ENCODE data around the gene ZFYVE19. TPM values are rescaled to one million over a fixed set of nuclear protein-coding genes. Genes with fewer than 3 reads are reported as not detected.

ZFYVE19 gene
- total and polyA plus RNA-seq, 2 of the 13 experiments (the other 11 are each of a cell fraction or from before 2014, with no cell fraction given) = 23.3 to 44.0 TPM

- TF ChIP-seq ZFAT (CRISPR knock-in tag; conservative IDR thresholded peaks at IDR 0.05) (no peak), ZBTB4 (CRISPR knock-in tag; IDR thresholded peaks at IDR 0.05; ENCODE audit: borderline replicate concordance) (no peak), GABPB1 (CRISPR knock-in tag; IDR thresholded peaks at IDR 0.05) (peak; percentile 39; the same call in 1 of the 2 replicates), NFAT5 (CRISPR knock-in tag; IDR thresholded peaks at IDR 0.05) (no peak), GPBP1L1 (CRISPR knock-in tag; IDR thresholded peaks at IDR 0.05) (no peak), SRSF4 (IDR thresholded peaks at IDR 0.05; ENCODE audit: low read depth, low read length, poor library complexity, severe bottlenecking) (no peak), DNMT3B (CRISPR knock-in tag; conservative IDR thresholded peaks at IDR 0.05) (no peak), ZNF678 (CRISPR knock-in tag; IDR thresholded peaks at IDR 0.05) (no peak), CTCF (CRISPR knock-in tag; IDR thresholded peaks at IDR 0.05) (peak; percentile 98), ZNF7 (CRISPR knock-in tag; IDR thresholded peaks at IDR 0.05) (no peak), SNAPC5 (CRISPR knock-in tag; IDR thresholded peaks at IDR 0.05; ENCODE audit: borderline replicate concordance) (no peak), CSRNP1 (CRISPR knock-in tag; IDR thresholded peaks at IDR 0.05) (no peak)
Measured at GRCh38 chr15:40782609-40783227, 24.2 kb upstream of the ZFYVE19 start (continued).

Data from HepG2 (cell line).